Calu3 (cell line): ENCODE measurements around the gene ACBD3. TPM values are rescaled to one million over a fixed set of nuclear protein-coding genes. Genes with fewer than 3 reads are reported as not detected.

Experiments used
- BruUV-seq: library from RNA; stranded (reverse); fragments of 400-500 nt; replicated peaks from 2 replicates; lab custom pipeline; 2021; lab: Mats Ljungman, UMichigan
- CTCF ChIA-PET: fragments of 300-600 bp; sonication (Branson Sonifier 250); formaldehyde crosslinking; loops from one replicate; lab custom pipeline; 2022; ENCODE audit warnings: antibody characterized with exemption; lab: Charles Lee
- DNase-seq: peaks from one replicate; pipeline ENCODE4 v3.0.0; 2022
- H3K27ac Mint-ChIP-seq: one replicate; pipeline ENCODE4 v1.8.0; 2022; ENCODE audit warnings: mixed read lengths; ENCODE audit not compliant: unreplicated experiment
- H3K27me3 Mint-ChIP-seq: one replicate; pipeline ENCODE4 v1.8.0; 2022; ENCODE audit warnings: mixed read lengths; ENCODE audit not compliant: unreplicated experiment
- H3K36me3 Mint-ChIP-seq: one replicate; pipeline ENCODE4 v1.8.0; 2022; ENCODE audit warnings: mild to moderate bottlenecking, moderate library complexity, mixed read lengths; ENCODE audit not compliant: insufficient read depth, unreplicated experiment
- H3K4me1 Mint-ChIP-seq: one replicate; pipeline ENCODE4 v1.8.0; 2022; ENCODE audit warnings: mild to moderate bottlenecking, low read depth, mixed read lengths; ENCODE audit not compliant: unreplicated experiment
- H3K4me3 Mint-ChIP-seq: one replicate; pipeline ENCODE4 v1.8.0; 2022; ENCODE audit warnings: mild to moderate bottlenecking, low read depth, moderate library complexity, mixed read lengths; ENCODE audit not compliant: unreplicated experiment
- H3K9me3 Mint-ChIP-seq: one replicate; pipeline ENCODE4 v1.8.0; 2022; ENCODE audit warnings: low read depth, mixed read lengths; ENCODE audit not compliant: unreplicated experiment
- intact Hi-C: fragments of 100-400 bp; cut with micrococcal nuclease; formaldehyde crosslinking; loops from one replicate; pipeline ENCODE4 v1.10.0; 2022; ENCODE audit not compliant: unreplicated experiment
- total RNA-seq: library from RNA; stranded (reverse); gene quantifications from 2 replicates; pipeline ENCODE4 v1.2.3, GENCODE V29; 2022
- TF ChIP-seq, protein P1 (sequence below): fragments of 200-600 bp; IDR thresholded peaks from one replicate; pipeline ENCODE4 v1.8.0; 2022; ENCODE audit warnings: antibody characterized with exemption; ENCODE audit not compliant: unreplicated experiment

Gene ACBD3
- total RNA-seq, 1 experiment from 2014 or later, result 51.6 TPM

DNA sequence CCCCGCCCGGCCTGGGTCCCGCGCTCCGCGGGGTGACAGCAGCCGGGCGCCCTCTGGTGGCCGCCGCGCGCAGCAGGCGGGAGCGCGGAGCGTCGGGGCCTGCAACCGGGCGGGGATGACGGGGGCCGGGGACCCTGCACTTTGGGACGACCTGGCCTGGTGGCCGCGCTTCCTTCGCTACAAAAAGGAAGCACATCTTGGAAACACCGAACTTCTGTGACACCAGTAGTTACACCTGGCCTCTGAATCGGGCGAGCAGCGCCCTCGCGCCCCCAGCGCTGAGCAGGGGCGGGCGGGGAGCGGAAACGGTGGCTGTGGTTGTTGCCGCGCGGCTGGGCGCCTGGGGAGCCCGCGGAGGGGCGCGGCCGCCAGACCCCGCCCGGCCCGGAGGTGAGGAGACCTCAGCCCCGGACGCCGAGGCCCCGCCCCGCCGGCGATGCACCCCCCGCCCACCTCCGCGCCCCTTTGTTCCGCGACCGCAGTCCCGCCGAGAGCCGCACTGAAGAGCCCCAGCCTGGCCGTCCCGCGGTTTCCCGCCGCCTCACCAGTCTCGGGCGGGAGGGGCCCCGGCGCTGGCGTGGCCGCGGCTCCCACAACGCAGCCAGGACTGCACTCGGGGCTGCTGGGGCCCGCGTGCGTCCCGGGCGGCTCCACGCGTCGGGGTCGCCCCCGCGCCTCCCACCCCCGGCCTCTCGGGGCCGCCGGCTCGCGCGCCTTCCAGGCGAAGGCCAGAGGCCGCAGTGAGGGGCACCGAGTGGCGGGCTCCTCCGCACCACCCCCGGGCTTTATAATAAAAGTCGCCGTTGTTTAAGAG lies 64.7 kb downstream of the ACBD3 start:
- BruUV-seq, result no TSS peak
- peaks cover 9% of the 10 kb centered on the region for H3K27me3 Mint-ChIP-seq
- peak; percentile 90 for DNase-seq
- H3K4me1 Mint-ChIP-seq, result peaks cover 43% of the 10 kb centered on the region
- intact Hi-C loops, result loop anchor here (2.0 to 5.0 kb wide), 3 partner anchors 39 to 124 kb away; partner anchors contain the start of gene SDE2
- no peaks in the 10 kb centered on the region for H3K9me3 Mint-ChIP-seq
- peak overlapping the region; percentile 82 for H3K4me3 Mint-ChIP-seq
- no peak overlapping the region for H3K27ac Mint-ChIP-seq
- TF ChIP-seq, protein P1, sequence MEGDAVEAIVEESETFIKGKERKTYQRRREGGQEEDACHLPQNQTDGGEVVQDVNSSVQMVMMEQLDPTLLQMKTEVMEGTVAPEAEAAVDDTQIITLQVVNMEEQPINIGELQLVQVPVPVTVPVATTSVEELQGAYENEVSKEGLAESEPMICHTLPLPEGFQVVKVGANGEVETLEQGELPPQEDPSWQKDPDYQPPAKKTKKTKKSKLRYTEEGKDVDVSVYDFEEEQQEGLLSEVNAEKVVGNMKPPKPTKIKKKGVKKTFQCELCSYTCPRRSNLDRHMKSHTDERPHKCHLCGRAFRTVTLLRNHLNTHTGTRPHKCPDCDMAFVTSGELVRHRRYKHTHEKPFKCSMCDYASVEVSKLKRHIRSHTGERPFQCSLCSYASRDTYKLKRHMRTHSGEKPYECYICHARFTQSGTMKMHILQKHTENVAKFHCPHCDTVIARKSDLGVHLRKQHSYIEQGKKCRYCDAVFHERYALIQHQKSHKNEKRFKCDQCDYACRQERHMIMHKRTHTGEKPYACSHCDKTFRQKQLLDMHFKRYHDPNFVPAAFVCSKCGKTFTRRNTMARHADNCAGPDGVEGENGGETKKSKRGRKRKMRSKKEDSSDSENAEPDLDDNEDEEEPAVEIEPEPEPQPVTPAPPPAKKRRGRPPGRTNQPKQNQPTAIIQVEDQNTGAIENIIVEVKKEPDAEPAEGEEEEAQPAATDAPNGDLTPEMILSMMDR, result peak; percentile 91
- peaks cover 52% of the 10 kb centered on the region for H3K36me3 Mint-ChIP-seq
- CTCF ChIA-PET, result interaction anchor here (2.4 to 2.9 kb wide), 2 partner anchors 11 to 57 kb away, joined by 6 to 41 read pairs; no protein-coding TSS in a partner anchor

GRCh38 chr1:226121049-226121586 lies 65.4 kb downstream of the ACBD3 start:
- TF ChIP-seq, protein P1, result no peak
- peaks cover 42% of the 10 kb centered on the region for H3K4me1 Mint-ChIP-seq
- peaks cover 9% of the 10 kb centered on the region for H3K27me3 Mint-ChIP-seq
- BruUV-seq, result no TSS peak
- no peaks in the 10 kb centered on the region for H3K9me3 Mint-ChIP-seq
- H3K27ac Mint-ChIP-seq, result peak overlapping the region; percentile 87
- no peak for DNase-seq
- CTCF ChIA-PET, result interaction anchor here (0.6 to 1.5 kb wide), 2 partner anchors 56 to 676 kb away, joined by 3 to 16 read pairs; no protein-coding TSS in a partner anchor
- intact Hi-C loops, result loop anchor here (5.0 kb wide), 2 partner anchors 39 to 124 kb away; partner anchors contain the start of gene SDE2
- H3K36me3 Mint-ChIP-seq, result peaks cover 46% of the 10 kb centered on the region
- H3K4me3 Mint-ChIP-seq, result peak overlapping the region; percentile 82

- H3K9me3 Mint-ChIP-seq, result no peaks in the 10 kb centered on the region
- no peak for DNase-seq
- intact Hi-C loops, result loop anchor here (5.0 kb wide), 2 partner anchors 38 to 123 kb away; partner anchors contain the start of gene SDE2
- peak overlapping the region; percentile 87 for H3K27ac Mint-ChIP-seq
- no TSS peak for BruUV-seq
- TF ChIP-seq, protein P1, result no peak
- H3K4me1 Mint-ChIP-seq, result peaks cover 37% of the 10 kb centered on the region
- peaks cover 45% of the 10 kb centered on the region for H3K36me3 Mint-ChIP-seq
- H3K27me3 Mint-ChIP-seq, result peaks cover 9% of the 10 kb centered on the region
- peak overlapping the region; percentile 82 for H3K4me3 Mint-ChIP-seq
- CTCF ChIA-PET, result interaction anchor here (0.6 to 1.5 kb wide), 2 partner anchors 56 to 675 kb away, joined by 3 to 16 read pairs; no protein-coding TSS in a partner anchor
Measured at GRCh38 chr1:226120398-226120797, 66.1 kb downstream of the ACBD3 start.

DNA sequence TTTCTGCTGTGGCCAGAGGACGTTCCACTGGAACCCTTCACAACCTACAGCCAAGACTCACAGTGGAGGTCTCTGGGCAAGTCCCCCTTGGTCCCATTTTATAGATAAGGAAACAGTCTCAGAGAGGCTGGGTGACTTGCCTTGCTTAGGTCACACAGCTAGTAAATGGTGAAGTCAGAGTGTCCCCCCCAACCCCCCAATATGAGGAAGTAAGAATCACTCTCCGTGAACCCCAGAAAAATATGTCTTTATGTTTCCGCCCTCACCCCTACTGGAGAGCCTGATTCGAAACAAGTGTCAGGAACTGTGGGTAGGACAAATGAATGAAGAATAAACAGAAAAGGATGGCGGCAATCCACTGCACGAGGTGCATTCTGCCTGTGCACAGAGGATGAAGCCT lies 67.4 kb downstream of the ACBD3 start:
- TF ChIP-seq, protein P1, result no peak
- DNase-seq, result no peak
- intact Hi-C loops, result no loop called here
- CTCF ChIA-PET, result interaction anchor here (0.5 to 1.7 kb wide), 2 partner anchors 54 to 167 kb away, joined by 4 read pairs; no protein-coding TSS in a partner anchor
- Mint-ChIP-seq H3K9me3 (no peaks in the 10 kb centered on the region), H3K4me1 (peaks cover 25% of the 10 kb centered on the region), H3K27ac (no peak overlapping the region), H3K36me3 (peaks cover 39% of the 10 kb centered on the region), H3K4me3 (no peak overlapping the region), H3K27me3 (peaks cover 9% of the 10 kb centered on the region)
- no TSS peak for BruUV-seq
